OCI-LY7 (cell line): ENCODE measurements around the gene EZH1.

Experiments used
- EZH2phosphoT487 ChIP-seq: fragments of 200-600 bp; sonication (generic); IDR thresholded peaks from 2 replicates; pipeline ENCODE4 v1.6.1; 2018; ENCODE audit warnings: low read depth, borderline replicate concordance, mild to moderate bottlenecking, mixed run types, antibody characterized with exemption, low read length, moderate library complexity, mixed read lengths
- TF ChIP-seq, protein P1 (sequence below): fragments of 200-600 bp; sonication (generic); conservative IDR thresholded peaks from 2 replicates; pipeline ENCODE4 v1.5.1; 2014; ENCODE audit warnings: mild to moderate bottlenecking, antibody characterized with exemption, low read length, moderate library complexity, mixed read lengths

DNA sequence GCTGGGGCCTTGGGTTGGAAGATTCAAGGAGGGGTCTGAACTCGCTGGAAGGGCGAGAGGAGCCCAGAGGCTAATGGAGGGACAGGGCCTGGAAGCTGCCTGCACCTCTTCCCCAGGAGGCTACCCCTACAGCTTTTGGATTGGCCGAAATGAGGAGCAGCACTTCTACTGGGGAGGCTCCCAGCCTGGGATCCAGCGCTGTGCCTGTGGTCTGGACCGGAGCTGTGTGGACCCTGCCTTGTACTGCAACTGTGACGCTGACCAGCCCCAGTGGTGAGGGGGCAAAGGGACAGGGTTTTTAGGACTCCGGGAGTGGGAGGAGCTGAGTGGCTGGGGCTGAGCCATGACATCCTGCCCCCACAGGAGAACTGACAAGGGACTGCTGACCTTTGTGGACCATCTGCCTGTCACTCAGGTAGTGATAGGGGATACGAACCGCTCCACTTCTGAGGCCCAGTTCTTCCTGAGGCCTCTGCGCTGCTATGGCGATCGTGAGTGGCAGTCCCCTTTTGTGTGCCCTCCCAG lies 53.8 kb downstream of the EZH1 start:
- TF ChIP-seq, protein P1, sequence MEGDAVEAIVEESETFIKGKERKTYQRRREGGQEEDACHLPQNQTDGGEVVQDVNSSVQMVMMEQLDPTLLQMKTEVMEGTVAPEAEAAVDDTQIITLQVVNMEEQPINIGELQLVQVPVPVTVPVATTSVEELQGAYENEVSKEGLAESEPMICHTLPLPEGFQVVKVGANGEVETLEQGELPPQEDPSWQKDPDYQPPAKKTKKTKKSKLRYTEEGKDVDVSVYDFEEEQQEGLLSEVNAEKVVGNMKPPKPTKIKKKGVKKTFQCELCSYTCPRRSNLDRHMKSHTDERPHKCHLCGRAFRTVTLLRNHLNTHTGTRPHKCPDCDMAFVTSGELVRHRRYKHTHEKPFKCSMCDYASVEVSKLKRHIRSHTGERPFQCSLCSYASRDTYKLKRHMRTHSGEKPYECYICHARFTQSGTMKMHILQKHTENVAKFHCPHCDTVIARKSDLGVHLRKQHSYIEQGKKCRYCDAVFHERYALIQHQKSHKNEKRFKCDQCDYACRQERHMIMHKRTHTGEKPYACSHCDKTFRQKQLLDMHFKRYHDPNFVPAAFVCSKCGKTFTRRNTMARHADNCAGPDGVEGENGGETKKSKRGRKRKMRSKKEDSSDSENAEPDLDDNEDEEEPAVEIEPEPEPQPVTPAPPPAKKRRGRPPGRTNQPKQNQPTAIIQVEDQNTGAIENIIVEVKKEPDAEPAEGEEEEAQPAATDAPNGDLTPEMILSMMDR = no peak
- no peak for TF ChIP-seq EZH2phosphoT487
